ENCODE data around the gene ASNSD1.

Gene ASNSD1

DNA sequence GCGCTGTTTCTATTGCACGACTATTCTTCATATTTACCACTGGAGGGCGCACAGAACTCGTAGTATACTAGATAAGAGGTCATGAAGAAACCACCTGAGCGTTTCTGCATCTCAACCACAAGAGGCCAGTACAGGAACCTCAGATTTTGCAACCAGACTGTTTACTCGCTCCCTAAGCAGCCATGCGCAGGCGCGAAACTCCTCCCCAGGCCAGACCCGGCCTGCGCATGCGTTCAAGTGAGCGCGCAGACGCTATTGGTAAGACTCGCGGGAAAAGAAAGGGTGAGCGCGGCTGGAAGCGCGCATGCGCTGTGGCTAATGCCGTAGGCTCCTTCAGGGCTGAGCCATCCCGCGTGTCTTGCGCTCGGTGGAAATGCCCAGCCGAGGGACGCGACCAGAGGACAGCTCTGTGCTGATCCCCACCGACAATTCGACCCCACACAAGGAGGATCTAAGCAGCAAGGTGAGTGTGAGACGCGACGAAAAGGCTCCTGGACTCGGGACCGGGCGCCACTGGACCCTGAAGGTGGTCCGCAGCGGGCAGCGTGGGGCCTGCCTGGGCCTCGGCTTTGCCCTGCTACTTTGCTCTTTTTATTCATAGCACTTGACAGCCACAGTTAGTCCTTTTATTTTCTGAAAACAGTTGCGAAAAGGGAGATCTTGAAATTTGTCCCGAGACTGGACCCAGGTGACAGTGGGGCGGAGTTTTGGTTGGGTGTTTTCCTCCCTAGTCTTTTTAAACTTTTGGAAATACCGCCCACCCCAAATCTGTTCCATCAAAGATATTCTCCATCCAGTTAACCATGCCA is at the start of gene ASNSD1:
TSS of gene ASNSD1 (plus strand) at position 312 of the 809 bp plus-strand sequence. CDS start 4,674 bp downstream, outside the sequence.
- DNase-seq (ENCODE audit: low read depth) = peak; percentile 100

DNA sequence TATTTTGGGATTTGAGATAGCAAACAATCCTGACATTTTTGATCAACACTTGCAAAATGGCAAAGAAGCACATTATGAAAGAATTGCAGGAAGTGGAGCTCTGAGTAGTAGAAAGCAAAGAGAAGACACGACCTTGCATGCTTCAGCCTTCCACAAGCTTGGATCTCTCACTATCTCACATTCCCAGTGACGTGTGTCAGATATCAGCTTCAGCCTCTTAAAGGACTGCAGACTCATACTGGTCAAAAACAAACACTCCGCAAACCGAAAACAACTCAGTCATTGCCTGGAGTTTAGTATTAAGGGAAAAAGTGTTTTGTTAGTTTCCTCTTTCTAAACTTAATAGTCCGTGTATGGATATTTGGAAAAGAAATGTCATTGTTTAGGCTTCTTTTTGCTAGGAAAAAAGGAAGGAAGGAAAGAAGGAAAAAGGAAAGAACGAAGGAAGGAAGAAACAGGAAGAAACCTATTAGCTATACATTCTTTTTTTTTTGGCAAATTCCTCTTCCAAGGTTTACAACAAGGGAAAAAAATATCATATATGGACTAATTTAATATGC is 48.1 kb upstream of the ASNSD1 start:
- peak; percentile 21 for DNase-seq (ENCODE audit: low read depth)

DNA sequence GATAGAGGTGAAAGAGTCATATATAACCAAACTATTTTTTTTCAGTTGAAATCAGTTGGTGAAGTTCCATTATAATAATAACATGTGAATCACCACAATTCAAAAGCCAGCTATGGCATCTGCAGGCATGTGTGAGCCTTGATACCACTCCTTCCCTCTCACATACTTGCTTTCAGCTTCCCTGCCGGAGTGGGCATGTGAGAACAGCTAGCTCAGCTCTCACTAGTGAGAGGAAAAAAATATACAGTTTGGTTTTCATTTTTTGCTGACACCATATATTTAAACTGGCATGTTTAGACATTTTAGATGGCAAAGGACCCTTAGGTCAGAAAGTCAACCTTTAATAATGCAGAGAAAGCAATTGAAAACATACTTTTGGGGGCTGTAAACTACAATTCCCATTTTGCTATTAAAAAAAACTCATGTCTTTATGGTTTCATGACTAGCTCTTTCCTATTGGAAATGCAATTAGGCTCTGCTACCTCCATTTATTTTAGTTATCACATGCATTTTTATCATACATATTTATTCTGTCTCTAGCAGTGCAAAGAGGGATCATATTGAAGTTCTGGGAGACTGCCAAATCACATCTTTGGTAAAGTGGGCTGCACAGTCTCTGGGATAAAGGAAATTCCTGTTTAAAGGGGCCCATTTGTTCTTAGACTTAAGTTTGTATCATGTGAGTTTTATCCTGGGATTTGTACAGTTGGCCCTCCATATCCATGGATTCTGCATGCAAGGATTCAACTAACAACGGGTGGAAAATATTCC is 47.4 kb upstream of the ASNSD1 start:
- DNase-seq (ENCODE audit: low read depth) = no peak

DNA sequence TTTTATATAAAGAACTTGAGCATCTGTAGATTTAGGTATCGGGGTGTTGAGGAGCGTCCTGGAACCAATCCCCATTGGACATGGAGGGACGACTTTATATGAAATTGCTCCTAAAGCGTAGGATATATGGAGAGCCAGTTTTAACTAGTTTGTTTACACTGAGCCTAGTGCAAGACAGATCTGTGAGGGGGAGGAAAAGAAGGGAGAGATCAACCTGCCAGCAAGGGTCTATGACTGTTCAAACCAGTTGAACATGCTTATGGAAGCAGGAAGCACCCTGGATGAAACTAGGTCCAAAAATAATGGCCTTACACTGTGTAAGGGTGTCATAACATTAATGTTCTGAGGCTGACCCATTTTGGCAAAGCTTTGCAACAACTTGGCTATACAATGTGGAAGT is 46.7 kb upstream of the ASNSD1 start:
- no peak for DNase-seq (ENCODE audit: low read depth)

DNA sequence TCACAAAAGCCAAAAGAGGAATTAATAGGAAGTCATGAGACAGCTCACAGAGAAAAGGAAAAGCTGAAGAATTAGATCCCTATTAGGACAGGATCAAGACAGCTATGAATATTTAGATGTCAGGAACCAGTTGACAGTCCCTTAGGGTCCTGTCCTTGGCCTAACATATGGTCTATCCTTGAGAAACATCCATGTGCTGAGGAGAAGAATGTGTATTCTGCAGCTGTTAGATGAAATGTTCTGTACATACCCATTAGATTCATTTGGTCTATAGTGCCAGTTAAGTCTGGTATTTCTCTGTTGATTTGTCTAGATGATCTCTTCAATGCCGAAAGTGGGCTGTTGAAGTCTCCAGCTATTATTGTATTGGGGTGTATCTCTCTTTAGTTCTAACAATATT is 43.1 kb upstream of the ASNSD1 start:
- no peak for DNase-seq (ENCODE audit: low read depth)

DNA sequence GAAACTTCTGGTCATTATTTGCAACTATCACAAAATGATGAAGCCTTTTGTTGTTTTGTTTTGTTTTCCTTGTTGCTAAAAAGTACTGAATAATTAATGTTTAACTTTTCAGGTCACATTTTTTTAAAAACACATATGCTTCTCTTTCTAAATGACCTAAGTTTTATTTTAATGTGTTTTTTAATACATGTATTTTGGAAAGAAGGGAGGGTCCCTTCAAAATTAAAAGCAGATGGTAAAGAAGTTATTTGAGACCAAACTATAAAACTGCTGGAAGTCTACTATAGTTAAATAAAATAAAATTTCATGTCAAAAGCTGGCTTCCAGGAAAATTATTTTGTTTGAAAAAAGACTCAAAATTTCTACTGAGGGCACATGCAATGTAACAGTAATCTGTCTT is 39.5 kb upstream of the ASNSD1 start:
- DNase-seq (ENCODE audit: low read depth) = no peak

DNA sequence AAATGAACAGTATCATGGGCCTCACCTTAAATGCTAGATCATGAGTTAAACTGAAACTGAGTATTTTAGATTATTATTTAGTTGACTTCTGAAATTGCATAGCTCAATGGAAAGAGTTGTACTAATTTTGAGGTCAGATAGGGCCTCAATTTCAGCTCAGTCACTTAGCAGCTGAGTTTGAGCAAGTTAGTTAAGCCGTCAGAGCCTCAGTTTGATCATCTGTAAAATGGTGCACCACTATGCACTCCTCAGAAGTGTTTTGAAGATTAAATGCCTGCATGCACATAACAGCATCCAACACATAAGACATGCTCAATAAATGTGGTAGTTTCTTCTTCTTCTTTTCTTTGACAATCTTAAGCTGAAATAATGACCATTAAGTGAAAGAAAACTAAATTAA is 38.2 kb upstream of the ASNSD1 start:
- no peak for DNase-seq (ENCODE audit: low read depth)

DNA sequence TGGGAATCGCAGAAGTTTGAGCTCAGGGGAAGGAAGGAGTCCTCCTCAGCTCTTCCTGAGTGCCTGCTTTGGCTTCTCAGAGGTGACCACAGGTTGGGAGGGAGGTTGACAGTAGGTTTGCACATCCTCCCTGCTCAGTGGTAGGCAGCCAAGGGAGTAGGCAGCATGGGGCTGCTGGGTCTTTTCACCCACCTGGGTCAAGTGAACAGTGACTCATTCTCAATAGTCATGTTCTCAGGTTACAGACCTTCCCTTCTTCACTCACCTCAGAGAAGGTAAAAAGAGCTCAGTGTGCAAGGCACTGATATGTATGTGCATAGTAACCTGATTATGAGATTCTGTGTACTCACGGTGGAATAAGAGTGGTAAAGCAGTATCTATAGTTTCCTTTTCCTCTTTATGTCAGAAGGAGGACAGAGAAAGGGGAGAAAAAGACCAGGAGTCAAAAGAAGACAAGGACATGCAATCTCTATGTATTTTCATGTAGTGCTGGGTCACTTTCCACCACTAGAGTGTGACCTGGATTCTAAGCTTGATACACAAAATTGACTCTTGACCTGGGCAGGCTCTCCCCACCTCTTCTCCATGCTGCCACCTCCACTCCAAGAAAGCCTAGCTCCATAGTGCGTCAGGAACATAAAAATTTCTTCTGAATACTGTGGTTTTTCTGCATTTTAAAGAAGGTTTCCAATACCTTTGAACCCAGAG is 36.5 kb upstream of the ASNSD1 start:
- no peak for DNase-seq (ENCODE audit: low read depth)

DNA sequence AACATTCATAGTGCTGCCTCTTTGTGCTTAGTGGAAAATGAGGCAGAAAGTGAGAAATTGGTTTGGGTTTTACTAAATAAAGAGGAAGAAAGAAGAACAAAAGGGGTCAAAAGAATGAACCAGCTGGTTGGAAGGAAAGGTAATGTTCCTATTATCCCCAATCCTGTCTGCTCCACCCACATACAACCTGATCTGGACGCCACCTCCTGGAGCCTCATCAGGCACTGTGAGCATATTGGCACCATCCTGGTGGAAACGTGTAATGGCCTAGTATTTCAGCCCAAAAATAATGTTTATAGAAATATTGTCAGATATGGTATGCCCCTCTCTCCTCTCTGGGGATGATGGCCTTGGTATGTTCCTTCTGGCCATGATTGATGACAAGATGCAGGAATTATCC is 35.6 kb upstream of the ASNSD1 start:
- DNase-seq (ENCODE audit: low read depth) = no peak

DNA sequence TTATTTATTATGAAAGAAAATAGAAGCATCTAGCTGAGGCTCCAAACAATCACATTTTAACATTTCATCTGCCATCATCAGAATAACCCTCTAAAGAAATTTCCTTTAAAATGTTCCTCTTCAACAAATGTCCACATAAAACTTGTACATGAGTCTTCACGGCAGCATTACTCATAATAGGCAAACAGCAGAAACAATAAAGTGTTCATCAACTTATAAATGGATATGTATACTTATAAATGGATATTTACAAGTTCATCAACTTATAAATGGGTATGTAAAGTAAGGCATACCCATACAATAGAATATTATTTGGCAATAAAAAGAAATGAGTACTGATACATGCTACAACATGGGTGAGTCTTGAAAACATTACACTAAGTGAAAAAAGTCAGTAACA is 33.5 kb upstream of the ASNSD1 start:
- no peak for DNase-seq (ENCODE audit: low read depth)

DNA sequence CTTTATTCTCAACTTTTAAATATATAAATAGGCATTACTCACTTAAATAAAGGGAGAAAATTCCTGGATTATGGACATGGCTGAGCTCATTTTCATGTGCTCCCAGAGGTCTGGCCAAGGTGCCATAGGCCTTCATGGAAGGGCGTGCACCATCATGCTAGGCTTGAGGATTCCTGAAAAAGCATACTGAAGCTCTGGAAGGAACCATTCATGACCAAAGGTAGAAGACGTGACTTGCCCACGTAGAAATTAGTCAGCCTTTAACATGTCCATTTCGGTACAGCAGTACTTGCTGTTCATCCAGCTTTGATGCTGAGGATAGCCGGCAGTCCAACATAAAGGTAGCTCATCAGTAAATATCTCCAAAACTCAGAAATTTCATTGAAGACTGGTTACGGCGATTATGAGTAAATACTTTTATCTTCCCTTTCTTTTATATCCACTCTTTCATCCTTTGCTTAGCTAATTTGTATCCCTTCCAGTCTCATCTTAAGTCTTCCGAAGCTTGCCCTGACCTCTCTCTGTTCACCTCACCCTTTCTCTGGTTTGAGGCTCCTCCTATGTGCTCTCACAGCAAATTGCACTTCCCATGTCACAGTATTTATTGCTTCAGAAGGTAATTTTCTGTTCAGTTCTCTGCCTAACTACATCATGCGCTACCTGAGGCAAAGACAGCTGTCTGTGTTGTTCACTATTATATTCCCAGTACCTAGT is 32.3 kb upstream of the ASNSD1 start:
- no peak for DNase-seq (ENCODE audit: low read depth)

DNA sequence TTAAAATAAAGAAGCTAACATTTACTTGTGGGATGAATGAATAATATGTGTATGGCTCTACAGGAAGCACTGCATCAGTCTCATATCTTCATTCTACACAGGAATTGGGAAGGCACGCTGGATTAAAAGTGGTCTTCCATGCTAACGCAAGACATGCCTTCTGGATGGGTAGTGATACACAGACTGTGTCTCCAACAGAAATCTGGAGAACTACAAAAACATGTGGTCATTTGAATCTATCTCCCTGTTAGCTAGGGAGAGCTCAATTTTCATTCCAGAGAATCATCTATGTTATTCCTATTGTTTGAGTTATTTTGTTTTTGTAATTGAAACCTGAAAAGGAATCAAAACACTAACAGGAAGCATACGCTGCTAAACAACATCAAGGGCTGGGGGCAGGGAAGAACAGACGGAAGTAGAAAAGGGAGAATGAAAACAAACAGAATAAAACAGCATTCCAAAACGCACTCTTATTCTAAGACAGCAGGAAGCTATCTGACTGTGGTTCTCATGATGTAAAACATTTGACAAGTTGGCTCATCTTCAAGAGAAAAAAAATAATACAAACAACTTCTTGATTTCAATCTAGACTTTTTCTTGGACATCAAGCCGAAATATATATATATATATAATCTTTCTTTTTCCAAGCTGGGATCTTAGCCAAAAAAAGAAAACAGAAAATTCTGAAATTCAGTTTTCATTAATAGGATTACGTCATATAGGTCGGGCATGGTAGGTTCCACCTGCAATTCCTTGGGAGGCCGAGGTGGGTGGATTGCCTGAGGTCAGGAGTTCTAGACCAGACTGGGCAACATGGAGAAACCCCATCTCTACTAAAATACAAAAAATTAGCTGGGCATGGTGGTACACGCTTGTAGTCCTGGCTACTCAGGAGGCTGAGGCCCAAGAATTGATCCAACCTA is 31.5 kb upstream of the ASNSD1 start:
- no peak for DNase-seq (ENCODE audit: low read depth)

DNA sequence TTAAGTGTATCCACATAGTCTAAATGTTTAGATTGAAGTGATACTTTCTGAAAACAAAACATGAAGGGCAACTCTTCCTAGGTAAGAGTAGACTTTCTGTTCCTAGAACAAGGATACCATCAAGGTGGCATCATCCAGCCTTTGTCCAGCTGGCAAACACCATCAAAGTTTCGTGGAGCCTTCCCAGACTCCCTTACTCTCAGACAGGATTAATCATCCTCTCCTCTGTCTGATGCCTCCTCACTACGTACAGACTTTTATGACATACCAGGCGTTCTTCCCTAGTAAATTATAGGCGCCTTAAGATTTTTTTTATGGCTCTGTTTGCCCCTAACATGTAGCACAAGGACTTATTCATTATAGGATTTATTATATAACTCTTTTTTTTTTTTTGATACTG is 29.4 kb upstream of the ASNSD1 start:
- DNase-seq (ENCODE audit: low read depth) = no peak

DNA sequence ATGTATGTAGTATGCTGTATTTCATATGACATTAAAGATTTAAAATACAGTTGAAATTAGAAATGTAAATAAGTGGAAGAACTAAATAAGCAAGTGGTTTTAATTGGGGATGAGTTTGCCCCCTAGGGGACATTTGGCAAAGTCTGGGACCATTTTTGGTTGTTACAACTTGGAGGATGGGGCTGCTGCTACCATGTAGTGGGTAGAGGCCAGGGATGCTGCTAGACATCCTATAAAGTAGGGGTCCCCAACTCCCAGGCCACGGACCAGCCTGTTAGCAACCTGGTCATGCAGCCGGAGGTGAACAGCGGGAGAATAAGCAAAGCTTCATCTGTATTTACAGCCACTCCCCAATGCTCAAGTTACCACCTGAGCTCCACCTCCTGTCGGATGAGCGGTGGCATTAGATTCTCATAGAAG is 27.9 kb upstream of the ASNSD1 start:
- no peak for DNase-seq (ENCODE audit: low read depth)

DNA sequence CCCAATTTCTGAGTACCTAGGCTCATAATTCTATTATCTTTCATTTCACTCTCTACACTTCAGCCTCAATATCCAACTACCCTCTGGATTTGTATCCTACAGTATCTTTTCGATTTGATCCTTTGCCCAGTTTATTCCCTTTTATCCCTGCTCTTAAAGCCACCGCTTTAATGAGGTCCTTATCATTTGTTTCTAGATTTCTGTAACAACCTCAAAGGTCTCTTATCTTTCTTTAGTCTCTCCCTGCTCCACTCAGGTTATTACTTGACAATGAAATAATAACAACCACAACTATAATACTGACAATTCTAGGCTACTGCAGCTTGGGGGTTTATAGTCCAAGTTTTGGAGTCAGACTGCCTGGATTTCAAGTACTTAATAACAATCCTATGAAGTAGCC is 25.9 kb upstream of the ASNSD1 start:
- DNase-seq (ENCODE audit: low read depth) = no peak

DNA sequence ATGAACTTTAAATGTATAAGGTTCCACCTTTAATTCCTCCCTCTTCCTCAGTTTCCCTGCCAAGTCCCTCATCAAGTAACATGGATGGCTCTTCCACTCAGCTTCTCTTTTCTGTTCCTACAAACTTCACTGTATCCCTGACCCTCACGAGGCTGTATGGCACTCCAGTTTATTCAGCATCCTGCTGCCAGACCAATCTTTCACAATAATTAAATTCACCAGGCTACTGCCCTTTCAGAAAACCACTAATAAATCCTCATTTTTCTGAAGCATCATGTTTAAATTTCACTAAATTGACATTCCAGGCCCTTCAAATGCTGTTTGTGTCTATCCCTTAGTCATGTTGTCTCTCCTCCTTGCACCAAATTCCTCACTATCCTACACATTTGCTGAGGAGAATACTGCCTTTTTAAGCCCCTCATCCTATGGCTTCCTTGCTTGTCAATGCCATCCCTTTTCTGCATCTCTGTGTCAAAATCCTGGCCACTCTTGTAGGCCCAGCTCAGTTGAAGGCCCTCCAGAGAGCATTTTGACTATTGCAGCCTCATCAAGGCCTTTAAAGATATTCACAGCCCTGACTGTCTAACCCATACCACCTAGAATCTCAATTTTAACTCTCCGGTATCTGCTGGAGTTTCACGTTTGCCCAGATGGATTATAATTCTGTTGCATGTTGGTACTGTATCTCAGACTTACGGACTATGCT is 22.8 kb upstream of the ASNSD1 start:
- DNase-seq (ENCODE audit: low read depth) = no peak

DNA sequence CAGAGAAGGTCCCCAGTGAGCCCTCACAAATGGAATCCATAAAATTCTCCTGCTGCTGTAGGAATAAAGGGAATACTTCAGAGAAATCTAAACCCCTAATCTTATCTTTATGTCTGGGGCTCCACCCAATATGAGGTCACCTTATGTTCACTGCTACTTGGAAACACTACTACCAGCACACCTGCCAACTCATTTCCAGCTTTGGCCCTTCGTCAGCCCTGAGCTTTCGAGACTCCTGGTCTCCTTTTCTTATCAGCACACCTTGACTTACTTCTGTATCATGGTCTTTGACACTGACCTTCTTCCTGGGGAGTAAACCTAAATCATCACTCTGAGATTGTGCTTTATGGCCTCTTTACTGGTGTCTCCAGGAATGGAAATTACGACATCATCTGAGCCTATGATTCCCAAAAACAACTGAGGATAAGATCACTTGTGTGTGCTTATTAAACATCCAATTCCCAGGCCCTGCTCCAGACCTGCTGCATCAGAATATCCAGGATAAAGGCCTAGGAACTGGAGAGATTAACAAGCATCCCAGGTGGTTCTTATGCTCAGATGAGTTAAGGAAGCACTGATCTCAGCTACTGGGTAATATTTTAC is 22.2 kb upstream of the ASNSD1 start:
- DNase-seq (ENCODE audit: low read depth) = no peak

DNA sequence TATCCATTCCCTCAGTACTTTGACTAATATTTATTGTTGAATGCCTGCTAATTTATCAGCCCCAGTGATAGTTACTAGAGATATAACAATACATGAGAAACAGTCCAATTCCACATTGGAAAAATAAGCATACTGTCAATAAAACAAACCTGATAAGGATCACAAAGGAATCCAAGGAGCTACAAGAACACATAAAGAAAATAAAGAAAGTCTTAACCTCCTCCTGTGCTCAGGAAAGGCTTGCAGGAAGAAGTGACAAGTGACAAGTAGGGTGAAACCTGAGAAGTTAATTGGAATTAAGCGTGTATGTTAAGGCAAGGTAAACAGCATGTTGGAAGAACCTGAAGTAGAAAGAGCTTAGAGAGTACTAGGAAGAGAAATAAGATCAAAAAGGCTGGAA is 20.3 kb upstream of the ASNSD1 start:
- no peak for DNase-seq (ENCODE audit: low read depth)

DNA sequence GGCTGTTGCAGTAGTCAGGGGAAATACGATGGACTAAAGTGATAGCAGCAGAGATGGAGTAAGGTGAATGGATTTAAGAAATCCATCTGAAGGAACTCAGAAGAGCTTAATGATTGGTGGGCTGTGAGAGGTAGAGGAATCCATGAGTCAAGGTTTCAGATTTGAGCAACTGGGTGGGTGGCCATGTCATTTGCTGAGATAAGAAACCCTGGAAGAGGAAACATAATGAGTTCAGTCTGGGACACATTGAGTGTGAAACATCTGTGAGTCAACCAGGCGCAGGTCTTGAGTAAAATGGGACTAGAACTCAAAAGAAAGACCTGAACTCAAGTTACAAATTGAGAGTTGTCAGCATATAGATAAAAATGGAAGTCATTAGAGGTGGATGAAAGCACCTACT is 19.7 kb upstream of the ASNSD1 start:
- DNase-seq (ENCODE audit: low read depth) = no peak

DNA sequence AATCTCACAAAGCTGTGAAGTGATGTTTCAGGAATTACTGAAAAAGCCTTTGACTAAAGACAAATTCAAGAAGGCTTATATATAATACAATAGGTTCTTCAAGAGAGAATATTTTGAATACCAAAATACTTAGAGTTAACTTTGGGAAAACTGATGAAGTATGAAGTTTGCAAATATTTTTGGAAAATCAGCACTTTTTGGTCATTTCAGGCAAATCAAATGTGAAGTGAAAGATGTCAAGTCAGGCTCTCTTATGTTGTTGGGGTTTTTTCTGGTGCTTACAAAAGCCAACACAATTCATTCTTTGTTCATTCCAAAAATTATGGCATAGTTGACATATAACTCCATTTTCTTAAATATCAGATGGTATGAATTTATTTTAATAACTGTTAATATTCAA is 14.7 kb upstream of the ASNSD1 start:
- DNase-seq (ENCODE audit: low read depth) = no peak
